GM21576 (cell line): Measurements from ENCODE around the gene TRPM4.
"Not testable (repeated sequence)": the region's sequence is repeated elsewhere in the genome, so short reads cannot be mapped to it uniquely, and the experiment has no call there.

Source experiments
- ATAC-seq: cut with Tn5 transposase; IDR thresholded peaks from one replicate; pipeline ENCODE4 v1.9.1; 2021; ENCODE audit warnings: mild to moderate bottlenecking, moderate library complexity; ENCODE audit not compliant: unreplicated experiment

Gene TRPM4

DNA sequence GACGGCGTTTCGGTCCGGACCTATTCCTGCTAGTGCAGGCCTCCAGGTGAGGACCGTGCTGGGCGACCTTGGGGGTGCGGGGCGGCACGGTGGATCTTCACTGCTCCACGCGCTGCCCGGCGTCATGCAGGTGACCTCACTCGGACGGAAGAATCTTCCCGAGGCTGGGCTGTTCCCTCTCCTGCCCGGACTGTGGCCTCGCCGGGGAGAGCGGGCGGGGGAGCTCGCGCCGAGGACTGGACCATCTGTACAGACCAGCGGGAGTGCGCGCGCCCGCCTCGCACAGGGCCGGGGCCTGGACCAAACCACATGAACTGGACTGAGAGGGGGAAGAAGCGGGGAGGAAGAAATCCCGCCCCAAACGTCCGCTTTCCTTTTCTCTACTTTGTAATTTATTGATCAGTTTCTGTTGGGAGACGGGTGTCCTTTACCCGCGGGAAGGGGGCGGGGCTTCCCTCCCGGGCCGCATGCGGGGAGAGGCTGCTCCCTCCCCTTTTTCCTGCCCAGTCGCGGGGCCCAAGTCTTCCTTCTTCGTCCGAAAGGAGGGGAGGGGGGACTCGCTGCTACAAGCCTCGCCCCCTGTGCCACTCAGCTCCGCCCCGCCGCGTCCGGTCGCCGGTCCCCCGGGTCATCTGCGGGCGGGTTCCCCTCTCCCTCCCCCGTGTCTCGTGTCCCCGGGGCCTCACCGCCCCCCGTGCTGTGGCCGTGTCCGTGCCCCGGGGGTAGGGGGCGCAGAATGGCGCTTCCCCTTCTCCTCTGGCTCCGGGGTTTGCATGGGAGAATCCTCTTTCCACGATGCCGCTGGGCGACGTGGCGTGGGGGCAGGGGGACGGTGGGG lies 7.3 kb upstream of the TRPM4 start:
- ATAC-seq = no peak

GRCh38 chr19:49150944-49151243 lies 6.7 kb upstream of the TRPM4 start:
- no peak for ATAC-seq

DNA sequence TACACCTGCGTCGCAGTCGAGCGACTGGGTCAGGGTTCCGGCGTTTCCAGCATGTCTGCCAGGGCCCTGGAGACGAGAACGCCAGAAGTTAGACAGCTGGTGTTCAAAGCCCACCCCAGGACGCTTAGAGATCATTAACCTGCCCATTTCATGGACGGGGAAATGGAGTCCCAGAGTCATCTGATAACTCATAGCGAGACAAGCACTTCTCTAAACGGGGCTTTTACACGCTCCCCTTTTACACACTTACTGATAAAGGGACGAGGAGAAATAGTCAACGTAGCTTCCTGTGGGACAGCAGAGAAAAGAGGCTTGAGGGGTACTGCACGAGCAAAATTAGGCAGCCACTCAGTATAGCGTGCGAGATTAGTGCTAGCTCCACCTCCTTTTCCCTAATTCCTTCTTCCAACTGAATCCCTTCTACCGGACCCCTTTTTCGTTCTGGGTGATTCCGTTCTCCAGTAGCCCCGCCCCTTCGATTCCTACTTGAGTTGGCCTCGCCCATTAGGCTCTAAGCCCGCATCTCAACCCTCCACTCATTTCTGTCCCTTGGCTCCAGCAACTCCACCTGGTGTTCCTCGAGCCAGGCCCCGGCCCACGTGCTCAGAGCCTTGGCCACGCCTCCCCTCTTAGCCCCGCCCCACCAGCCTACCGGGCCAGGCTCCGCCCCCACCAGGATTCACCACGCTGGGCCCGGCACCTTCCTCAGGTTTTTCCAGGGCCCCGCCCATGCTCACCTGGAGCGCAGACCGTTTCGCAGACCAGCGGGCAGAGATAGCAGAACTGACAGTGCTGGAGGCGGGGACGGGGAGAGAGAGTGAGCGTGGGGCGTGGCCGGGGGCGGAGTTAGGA lies 6.1 kb upstream of the TRPM4 start:
- no peak for ATAC-seq

- no peak for ATAC-seq
Observed at GRCh38 chr19:49152119-49152550, 5.5 kb upstream of the TRPM4 start.

DNA sequence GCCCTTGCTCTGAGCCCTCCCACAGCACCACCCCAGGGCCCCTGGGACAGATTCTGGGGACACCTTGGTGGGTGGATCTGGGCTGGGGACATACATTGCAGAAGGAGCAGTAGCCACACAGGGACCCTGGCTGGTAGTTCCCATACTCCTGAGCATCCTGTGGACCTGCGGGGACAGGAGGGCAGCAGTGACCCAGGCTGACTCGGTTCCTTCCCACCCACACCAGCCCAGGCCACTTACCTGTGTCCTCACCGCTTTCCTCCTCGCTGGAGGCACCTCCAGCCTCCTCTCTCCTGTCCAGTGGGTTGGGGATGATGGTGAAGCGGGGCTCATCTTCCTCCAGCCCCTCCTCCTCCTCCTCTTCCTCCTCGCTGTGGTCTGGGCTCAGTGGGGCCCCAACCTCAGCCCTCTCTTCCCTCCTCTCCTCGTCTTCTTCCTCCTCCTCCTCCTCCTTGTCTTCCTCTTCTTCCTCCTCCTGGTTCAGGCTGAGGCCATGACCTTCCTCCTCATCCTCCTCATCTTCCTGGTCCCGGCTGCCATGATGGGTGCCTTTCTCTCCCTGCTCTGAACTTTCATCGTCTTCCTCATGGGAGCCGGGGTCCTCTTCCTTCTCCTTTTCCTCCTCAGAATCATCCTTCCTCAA lies 4.3 kb upstream of the TRPM4 start:
- no peak for ATAC-seq

- ATAC-seq = no peak
Observed at GRCh38 chr19:49154279-49154678, 3.3 kb upstream of the TRPM4 start.

DNA sequence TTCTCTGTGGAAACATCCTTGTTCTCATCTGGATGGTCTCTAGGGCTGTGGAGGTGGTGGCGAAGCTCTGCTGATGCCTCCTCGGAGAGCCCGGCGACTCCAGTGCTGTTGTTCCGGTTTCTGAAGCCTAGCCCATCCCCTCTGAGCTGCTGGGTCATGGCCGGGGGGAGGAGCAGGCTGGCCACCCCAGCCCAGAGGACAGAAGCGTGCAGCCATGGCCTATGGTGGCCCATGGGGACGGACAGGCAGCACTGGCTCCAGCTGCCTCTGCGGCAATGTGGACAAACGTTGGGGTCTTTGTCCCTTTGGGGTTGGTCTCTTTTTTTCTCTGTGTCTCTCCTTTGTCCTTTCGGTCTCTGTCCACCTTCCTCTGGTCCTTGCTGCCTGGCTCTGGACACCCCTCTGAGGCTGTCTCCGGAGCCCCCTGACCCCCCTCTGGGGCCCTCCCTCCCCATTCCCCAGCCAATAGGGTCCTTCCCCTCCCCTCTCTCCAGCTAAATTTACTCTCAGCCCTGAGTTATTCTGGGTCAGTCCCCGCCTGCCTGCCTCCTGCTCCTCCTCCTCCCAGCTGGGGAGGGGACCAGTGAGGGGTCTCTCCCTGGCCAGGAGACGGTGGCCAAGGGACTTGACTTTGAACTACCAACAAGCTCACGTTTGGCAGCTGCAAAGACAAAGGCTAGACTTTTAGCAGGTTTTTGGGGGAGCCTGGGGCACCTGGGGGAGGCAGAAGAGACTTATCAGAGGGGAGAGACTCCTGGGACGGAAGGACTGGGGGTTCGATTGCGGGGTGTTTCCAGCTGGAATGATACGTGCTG lies 2.4 kb upstream of the TRPM4 start, which contains the start of gene HRC:
HRC (minus strand) TSS at position 392 of the 815 bp plus-strand sequence; CDS start at position 233, 159 bp downstream.
- ATAC-seq = no peak

GRCh38 chr19:49155820-49156346 lies 1.7 kb upstream of the TRPM4 start:
- ATAC-seq = no peak

DNA sequence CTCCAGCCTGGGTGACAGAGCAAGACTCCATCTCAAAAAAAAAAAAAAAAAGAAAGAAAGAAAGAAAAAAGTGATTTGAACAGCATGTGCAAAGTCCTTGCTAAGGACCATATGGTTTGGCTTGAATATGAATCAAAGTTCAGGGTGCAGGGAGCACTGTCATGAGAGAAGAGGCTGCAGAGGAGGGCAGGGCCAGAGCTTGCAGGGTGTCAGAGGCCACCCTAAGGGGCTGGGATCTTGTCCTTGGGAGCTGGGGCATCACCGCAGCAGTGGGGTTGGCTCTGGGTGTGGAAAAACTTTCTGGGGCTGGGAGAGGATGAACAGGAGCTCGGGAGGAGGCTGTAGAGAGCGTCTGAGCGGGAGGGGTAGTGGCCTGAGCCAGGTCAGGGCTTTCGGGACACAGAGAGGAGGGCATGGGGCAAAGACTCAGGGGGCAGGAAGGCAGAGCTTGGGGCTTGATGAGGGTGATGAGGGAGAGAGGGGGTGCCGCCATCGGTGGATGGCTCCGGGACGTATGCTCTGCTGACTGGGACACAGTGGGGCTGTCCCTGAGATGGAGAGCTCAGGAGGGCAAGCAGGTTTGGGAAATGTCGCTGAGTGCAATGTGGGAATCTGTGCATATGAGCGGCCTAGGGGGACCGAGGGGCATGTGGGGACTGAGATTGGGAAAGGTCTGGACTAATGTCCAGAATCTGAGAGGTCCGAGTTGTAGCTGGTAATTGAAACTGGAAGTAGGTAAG lies 3.0 kb downstream of the TRPM4 start:
- ATAC-seq = no peak

GRCh38 chr19:49161987-49162386 lies 4.4 kb downstream of the TRPM4 start:
- no peak for ATAC-seq

- ATAC-seq = no peak
Observed at GRCh38 chr19:49165111-49165750, 7.6 kb downstream of the TRPM4 start.

GRCh38 chr19:49165865-49166301 lies 8.3 kb downstream of the TRPM4 start:
- no peak for ATAC-seq

- ATAC-seq = no peak
Observed at GRCh38 chr19:49167857-49168409, 10.3 kb downstream of the TRPM4 start.

DNA sequence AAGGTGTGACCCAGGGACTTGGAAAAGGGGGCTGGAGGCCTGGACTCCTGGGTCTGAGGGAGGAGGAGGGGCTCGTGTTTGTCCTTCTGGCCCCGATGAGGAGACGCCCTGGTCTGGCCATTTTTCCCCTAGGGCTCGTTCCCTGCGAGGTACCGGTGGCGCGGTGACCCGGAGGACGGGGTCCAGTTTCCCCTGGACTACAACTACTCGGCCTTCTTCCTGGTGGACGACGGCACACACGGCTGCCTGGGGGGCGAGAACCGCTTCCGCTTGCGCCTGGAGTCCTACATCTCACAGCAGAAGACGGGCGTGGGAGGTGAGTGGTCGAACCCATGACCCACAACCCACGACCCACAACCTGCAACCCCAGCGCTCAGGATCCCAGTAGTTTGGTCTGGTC lies 10.8 kb downstream of the TRPM4 start:
- ATAC-seq = no peak

- no peak for ATAC-seq
Observed at GRCh38 chr19:49173198-49173597, 15.6 kb downstream of the TRPM4 start.

- no peak for ATAC-seq
Observed at GRCh38 chr19:49180659-49181058, 23.1 kb downstream of the TRPM4 start.

DNA sequence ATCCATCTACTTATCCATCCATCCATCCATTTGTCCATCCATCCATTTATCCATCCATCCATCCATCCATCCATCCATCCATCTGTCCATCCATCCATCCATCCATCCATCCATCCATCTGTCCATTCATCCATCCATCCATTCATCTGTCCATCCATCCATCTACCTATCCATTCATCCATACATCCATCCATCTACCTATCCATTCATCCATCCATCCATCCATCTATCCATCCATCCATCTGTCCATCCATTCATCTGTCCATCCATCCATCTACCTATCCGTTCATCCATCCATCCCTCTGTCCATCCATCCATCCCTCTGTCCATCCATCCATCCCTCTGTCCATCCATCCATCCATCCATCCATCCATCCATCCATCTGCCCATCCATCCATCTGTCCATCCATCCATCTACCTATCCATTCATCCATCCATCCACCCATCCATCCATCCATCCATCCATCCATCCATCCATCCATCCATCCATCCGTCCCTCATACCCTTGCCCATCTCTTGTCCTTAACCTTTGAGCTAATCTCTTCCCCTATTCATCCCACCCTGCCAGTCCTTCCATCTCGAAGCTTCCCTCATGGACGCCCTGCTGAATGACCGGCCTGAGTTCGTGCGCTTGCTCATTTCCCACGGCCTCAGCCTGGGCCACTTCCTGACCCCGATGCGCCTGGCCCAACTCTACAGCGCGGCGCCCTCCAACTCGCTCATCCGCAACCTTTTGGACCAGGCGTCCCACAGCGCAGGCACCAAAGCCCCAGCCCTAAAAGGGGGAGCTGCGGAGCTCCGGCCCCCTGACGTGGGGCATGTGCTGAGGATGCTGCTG lies 24.6 kb downstream of the TRPM4 start:
- not testable (repeated sequence) for ATAC-seq

DNA sequence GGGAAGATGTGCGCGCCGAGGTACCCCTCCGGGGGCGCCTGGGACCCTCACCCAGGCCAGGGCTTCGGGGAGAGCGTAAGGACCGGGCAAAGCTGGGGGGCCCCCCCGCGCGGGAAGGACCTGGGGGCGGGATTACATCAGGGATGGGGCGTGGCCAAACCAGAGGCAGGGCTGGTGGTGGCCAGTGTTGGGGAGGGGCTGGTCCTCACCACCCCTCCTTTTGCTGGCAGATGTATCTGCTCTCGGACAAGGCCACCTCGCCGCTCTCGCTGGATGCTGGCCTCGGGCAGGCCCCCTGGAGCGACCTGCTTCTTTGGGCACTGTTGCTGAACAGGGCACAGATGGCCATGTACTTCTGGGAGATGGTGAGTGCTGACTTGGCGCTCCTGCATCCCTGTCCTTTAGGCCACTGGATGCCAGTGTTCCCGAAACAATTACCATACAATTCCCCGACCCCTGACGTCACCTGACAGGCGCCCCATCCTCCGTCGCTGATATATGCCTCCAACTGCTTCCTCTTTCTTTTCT lies 25.3 kb downstream of the TRPM4 start:
- ATAC-seq = no peak
